Activated CD4-positive, alpha-beta T cell treated with anti-CD3 and anti-CD28 coated beads, Interleukin-2, Interleukin-4, amounts not matched to agents 100 ng/mL and 50 ng/mL, durations not matched to agents 16 hours and 8 hours (primary cell): ENCODE results near the gene DOCK9.

Source experiments
- DNase-seq: peaks from one replicate; pipeline ENCODE4 v3.0.0-alpha.2; 2020; ENCODE audit warnings: low spot score

The DOCK9 gene

DNA sequence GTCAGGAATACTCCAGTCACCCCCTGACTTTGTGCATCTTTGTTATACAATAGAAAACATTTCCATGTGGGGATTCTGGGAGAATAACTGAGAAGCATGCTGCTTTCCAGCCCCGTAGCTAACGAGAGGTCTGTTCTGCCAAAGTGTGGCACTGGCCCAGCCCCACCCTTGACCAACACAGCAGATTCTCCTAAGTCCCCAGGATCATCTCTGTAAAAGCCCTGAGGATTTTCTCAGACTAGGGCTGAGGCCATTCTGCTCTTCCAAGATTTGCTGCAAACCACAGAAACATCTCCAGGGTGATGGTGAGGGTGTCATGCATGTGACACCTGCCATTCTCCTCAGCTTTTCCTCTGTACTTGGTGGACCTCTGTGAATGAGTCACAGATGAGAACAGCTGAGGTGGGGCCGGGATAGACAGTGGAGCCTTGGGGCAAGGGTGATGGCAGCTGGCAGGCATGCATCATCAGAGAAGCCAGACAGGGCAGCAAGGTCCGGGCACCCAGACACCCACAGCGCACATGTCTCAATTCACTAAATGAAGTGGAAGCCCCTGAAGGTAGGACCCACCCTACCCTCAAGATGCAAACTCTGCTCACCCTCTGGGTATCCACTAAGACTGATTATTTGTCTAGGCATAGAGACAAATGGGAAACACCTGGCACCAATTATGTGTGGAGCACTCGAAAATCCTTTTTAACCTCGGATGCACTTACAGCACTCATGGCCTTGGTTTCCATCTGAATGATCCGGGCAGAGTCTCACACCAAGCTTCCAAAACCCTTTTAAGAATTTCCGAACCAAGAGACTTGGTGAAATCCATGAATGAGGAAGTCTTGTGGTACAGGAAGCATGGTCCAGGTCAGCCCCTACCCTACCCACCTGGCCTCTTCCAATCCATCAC, 20.1 kb upstream of the DOCK9 start:
- DNase-seq: peak; percentile 12

DNA sequence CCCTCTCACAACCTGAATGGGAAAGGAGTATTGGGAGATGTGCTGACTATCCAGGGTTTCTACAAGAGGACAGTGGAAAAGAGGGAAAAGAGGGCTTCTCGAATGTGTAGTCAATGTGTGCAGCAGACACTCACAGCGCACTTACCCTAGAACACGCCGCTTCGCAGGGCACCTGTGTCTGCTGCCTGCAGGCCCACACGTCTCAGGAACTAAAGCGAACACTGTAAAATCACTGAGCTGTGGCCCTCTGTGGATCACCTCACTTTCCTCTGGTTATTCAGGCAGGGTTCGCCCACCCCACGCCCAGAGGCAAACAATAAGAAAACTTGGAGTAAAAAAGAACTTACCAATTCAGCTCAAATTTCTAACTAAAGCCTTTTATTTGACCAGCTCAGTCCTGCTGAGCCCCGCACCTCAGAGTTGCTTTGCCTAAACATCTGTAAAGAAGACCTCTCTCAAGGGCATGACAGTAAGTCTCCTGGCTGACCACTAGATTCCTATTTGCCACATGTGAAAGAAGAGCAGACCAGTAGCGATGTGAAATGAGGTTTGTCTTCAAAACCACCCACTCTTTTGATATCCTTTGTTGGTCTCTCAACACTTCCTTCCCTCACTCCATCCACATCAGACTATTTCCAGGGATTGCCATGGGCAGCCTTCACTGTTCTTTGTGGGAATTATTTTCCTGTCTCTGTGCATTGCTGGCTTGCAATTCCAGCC, 19.3 kb upstream of the DOCK9 start:
- DNase-seq: no peak

DNA sequence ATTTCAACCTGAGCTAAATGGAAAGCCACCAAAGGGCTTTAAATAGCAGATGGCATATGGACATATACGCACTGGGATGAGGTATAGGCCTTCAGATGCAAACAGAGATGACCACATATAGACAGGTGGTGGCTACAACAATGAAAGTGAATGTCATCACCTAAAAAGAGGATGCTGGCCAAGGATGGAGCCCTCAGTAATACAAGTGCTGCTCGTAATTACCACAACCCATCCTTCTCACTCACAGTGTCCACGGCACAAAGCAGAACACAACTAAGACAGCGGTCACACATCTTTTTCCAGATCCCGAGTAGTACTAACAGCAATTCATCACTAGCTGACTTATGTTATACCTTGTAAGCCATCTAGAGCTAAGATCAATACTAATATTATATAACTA, 18.2 kb upstream of the DOCK9 start:
- no peak for DNase-seq

DNA sequence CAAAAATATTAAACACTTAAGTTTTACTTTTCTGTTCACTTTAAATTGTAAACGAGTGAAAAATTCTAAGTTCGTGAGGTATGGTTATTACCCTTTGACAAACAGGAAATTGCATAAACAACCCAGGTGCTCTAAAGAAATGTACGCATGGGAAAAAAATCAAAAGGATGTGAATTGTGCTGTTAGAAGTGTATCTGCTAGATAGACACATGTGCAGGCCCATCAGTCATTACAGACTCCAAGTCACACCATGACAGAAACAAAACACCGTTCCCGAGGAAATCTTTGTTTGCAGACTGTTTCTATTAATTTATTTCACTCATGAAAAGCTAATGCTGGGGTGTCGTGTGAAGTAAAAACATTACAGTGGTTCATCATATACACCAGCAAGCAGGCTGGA, 17.0 kb upstream of the DOCK9 start:
- no peak for DNase-seq

DNA sequence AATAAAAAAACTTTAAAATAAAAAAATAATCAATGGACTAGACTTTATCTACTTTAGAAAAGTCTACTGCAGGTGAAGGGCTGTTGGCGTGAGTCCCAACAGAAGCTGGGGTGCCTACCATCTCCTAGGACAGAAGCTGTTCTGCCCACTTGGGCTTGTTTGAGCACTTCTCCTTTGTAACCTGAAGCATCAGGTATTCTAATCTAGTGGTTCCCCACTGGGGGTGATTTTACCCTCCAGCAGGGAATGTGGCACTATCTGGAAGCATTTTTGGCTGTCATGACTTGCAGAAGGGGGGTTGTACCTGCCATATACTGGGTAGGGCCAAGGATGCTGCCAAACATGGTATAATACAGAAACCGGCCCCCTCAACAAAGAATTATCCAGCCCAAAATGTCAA, 16.2 kb upstream of the DOCK9 start:
- no peak for DNase-seq

DNA sequence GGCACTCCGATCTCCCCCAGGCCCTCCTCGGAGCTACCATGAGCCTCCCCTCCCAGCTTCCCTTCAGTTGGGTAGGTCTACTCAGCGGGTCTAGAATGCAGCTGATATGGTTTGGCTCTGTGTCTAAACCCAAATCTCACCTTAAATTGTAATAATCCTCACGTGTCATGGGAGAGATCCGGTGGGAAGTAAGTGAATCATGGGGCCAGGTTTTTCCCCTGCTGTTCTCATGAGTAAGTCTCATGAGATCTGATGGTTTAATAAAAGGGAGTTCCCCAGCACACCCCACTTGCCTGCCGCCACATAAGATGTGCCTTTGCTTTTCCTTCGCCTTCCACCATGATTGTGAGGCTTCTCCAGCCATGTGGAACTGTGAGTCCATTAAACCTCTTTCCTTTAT, 14.5 kb upstream of the DOCK9 start:
- DNase-seq: no peak

DNA sequence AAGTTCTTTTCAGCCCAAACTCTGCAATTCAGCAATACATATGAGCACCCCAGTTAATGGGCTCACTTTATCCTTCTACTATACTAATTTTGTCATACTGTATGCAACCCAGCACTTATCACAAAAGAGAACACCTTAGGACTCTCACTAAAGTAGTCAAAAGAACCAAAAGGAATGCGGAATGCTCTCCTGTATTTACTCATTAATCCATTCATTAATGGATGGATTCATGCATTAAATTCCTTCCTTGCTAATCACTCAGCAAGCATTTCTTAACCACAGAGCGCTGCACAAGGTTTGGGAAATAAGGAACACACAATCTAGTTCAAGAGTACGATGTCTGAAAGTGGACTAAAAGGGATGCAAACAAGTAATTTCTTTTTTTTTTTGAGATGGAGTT, 12.8 kb upstream of the DOCK9 start:
- no peak for DNase-seq

DNA sequence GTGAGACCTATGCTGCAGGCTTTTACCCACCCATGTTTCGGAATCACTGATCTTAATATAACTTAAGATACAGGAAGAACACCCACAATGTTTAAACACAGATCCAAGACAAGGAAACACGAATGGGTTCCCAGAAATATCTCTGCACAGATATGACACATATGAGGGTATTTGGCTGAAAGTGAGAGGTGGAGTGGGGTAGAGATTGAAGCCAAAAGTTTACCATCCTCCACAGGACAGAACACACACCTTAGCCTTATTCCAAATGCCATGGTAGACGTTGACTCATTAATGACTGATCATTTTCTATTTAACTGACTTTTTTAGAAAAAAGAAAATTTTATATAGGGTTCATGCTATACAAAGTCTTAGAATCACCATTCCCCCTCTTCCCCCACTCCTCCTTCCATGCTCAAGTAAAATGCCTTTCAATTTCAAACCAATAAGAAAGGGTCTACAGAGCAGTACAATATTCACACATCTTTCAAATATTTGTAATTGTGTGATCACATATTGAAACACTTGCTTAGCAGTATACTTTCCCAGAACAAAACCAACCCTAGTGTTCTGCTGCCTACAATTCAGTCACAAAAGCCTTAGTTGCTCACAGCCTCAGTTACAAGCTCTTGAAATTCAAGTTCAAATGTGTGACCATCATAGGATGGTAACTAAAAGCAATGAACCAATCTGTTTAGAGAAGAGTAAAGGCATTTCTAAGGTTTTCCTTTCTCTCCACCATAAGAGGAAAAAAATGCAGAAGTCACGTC, 11.8 kb upstream of the DOCK9 start:
- DNase-seq: peak; percentile 17

DNA sequence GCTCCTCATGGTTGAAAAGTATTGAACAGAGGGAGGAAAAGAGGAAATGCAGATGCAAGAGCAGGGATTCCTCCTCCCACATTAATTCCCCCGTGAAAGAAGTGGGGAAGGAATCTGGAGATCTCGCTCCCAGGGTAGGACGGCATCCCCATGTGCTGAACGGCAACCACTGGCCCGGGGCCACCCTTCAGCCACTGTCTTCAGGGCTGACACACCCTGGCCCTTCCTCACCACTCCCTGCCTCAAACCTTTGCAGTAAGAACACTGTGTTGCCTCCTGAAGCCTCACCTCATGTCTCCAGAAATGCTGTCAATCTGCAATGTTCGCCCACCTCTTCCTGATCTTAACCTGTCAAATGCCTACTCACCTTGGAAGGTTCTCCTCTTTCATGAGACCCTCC, 10.9 kb upstream of the DOCK9 start:
- DNase-seq: no peak

DNA sequence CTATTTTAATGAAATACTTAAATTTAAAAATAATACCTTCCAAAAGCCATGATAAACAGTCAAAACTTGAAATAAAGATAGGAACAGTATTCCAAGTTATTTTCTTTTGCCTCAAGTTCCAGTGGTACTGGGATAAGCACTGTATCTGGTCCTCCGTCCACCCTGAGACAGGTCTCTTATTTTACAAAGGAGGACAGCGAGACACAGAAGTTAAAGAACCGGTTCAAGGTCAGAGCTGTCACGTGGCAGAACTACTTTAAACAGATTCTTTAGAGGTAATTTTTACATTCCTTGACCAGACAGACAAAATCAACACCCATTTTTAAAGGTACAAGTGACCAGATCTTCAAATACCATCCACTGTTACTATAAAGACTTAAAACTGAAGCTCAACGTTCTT, 10.4 kb upstream of the DOCK9 start:
- DNase-seq: no peak

DNA sequence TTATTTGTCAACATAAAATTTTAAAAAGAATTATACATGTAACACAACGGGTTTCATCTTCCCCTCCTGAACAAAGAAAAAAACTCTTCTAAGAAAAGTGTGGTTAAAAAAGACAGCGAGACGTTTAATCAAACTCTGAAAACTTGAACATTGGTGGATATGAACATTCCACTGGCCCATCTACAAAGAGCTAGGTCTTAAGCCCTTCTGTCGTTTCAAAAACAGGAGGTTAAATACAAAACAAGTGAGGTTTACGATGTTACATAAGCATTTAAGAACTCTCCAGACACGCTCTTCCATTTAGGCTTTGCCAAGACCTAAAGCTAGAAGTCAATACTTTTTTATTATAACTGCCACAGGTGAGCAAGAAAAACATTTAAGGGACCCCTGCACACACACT, 9.4 kb upstream of the DOCK9 start:
- DNase-seq: no peak

DNA sequence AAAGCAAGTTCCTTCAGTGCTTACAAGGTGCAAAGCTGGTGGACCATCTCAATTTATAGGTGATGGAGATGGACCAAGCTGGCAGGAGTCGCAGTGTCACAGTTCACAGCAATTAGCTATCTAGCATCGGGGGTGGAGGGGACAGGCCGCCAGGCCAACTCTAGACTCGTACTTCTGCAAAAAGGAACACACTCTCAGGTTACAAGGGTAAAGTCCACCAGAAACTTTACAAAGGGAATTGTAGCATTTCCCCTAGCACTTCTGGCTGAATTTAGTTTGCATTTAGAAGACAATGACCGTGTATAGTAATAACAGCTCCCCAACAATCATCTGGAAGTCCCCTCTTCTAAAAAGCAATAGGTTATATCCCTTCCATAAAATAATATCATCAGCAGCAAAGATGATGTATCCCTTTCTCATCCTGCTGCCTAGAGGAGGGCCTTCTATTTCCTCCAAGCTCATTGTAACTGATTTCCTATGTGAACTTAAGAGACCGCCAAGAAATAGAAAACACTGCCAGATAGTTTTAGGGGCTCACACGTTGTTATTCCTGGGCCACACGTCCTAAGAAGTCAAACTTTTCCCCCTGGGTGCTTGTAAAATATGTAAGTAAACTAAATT, 8.5 kb upstream of the DOCK9 start:
- no peak for DNase-seq

DNA sequence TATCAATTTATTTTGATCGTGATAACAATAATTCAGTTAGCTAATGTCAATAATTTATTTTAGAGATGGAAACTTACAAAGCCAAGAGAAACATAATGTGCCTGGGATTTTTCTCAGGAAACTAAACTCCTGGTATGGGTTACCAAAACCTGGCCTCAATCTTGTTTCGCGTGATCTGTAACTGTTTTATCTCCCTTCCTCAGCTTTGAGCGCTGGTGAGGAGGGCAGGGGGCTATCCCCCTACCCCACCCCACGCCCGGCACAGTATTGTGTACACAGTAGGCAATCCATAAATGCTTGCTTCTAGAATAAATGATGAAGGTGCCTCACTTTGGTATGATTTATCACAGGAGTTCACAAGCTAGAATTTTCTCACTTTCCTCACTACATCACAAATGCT, 7.7 kb upstream of the DOCK9 start:
- no peak for DNase-seq

DNA sequence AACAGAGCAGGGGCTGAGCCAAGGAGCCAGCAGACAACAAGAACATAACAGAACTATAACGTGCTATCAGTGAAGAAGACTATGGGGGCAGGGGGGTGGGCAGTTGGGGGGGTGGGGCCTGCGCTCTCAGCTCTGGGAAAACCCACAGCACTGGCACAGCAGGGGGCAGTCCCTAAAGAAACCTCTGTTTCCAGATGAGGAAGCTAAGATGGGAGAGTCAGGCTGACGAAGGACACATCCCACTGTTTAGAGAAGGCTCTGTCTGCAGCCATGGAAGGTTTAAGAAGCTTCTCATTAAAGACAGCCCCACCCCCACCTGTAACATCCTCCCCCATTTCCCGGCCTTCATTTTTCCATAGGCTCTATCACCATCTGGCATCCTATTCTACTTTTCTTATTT, 7.1 kb upstream of the DOCK9 start:
- no peak for DNase-seq

DNA sequence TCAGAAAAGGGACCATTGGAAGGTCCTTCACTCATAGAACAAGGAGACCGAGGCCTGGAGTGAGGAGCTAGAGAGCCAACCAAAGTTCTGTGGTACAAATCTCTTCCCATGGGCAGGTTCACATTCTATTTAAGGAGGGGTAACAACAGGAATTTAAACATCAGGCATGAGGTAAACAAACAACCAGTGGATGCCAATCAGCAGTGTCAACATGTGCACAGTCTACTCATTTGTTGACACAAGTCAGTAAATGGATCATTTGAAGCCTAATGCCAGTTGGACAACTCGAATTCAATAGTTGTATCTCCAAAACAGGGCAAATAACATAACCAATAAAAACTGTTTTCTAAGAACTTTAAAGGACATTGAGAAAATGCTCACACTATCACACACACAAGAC, 6.3 kb upstream of the DOCK9 start:
- no peak for DNase-seq

DNA sequence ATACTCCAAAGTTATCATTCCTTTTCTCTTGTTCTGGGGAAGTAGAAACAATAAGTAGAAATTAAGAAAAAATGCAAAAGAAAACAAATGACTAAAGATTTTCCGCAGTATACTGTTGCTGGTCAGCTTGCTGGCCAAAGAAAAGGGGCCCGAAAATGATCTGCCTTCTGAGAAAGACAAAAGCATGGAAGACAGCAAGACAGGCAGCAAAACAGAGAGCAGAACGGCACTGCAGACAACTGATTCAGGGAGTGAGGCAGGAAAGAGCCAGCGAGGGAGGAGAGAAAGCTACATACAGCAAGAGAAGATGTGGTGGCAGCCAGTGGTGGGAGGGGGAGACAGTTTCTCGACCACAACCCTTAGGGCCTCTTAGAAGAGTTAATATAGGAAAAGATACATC, 5.3 kb upstream of the DOCK9 start:
- DNase-seq: no peak

DNA sequence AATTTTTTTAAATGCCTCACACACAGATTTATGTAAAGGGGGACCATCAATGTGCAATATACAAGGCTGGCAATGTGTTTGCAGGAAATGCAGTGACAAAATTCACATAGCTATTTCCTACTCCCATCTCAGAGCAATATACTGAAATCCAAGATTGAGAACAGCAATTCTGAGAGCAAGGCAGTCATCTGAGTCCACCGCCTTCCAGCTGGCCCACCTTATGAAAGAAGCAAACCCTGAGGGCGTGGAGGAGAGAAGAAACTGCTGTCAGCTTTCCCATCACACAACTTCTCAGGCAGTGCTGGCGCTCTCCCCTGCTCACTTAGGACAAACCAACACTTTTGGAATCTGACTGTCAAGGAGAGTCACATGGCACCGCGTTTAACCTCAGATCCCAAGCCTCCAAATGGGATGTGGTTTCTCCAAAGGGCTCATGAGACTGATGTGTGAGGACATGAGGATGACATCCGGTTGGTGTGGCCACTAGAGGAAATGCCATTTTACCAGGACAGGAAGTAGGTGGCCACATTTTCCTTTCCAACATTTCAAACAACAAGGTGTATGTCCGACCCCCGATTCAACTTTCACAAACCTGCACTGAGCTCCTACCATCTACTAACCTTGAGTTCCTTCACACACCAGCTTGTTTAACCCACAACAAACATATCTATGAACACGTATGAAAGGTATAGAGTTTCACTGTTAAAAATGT, 3.7 kb upstream of the DOCK9 start:
- DNase-seq: no peak

DNA sequence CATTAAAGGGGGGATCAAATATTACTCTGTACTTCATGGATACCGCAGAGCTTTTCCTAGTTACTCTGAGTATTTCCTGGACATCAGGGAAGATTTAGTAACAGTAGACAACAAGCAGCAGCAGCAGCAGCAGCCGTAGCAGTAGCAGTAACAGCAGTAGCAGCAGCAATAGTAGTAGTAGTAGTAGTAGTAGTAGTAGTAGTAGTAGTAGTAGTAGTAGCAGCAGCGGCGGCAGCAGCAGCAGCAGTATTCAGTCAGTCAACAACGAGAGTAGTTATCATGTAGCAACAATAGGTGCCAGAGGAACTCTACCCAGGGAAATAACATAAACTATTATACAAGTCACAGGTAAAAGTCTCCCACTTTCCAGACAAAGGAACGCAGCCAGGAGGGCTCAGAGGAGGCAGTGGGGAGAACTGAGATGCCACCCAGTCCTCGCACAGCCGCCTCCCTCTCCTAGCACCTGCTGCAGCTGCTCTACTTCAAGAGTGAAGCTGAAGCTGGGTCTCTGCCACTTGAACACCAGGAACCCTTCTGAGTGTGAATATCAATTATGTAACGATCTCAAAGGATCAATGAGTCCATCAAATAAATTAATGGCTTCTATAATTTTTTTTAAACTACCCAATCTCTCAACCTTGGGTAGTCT, 1.3 kb upstream of the DOCK9 start:
- DNase-seq: no peak

DNA sequence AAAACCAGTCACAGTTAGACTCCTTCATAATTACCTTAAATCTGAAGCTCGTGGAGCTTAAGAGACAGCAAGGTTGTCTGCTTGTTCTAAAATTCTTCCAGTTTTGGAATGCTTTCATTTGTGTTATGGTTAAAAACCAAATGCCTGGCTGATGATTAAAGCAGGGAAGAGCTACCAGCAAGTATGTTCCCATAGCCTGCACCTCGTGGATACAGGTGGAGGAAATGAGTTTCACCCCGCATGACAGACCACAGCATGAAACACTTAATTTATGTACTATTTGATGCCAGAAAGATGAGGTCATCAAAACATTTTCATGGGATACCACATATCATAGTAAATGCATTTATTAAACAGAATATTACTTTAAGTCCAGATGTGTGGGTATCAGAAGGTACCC, 416 bp upstream of the DOCK9 start:
- DNase-seq: no peak

DNA sequence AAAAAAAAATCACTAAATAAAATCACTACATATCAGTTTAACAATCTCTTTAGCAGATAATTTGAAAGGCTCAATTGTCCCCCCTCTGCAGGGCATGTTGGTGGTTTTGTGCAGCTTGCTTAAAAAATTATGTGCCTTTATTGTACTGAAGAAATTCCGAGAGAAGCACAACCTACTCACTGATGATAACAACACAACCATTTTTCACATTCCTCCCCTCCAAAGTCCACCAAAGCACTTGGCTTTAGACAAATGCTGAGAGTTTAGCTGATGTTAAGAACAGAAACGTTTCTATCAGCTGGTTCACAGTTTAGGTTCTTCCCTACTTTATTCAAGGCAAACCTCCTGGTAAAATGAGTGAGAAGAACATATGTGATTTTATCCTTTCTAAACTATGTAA, 923 bp downstream of the DOCK9 start:
- DNase-seq: no peak

DNA sequence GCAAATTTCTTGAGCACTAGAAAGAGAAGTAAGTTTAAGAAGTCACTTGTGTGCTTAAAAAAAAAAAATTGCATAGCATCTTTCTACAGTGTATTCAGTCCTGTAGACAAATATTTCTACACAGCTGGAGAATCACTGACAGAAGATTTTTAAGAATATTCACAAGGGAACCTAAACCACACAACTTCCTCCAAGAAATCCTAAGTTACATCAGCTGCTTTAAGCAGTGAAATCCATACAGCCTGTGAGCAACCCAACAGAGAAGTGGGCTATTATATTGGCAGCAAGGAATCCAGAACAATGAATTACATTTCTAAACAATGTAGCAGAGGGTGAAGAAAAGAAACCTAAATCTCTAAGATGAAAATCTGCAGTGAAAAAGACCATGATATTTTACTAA, 1.5 kb downstream of the DOCK9 start:
- no peak for DNase-seq
